HG03097 (cell line): ENCODE data around the gene RPS4Y2.

Experiments used
- ATAC-seq: cut with Tn5 transposase; IDR thresholded peaks from one replicate; pipeline ENCODE4 v1.9.1; 2021; ENCODE audit not compliant: unreplicated experiment, low FRiP score

Gene RPS4Y2

GRCh38 chrY:20755808-20756207 lies at the start of gene RPS4Y2:
Gene RPS4Y2, plus strand, starts transcription at chrY:20756108. Its CDS starts 56 bp downstream, at chrY:20756164.
- ATAC-seq = no peak

DNA sequence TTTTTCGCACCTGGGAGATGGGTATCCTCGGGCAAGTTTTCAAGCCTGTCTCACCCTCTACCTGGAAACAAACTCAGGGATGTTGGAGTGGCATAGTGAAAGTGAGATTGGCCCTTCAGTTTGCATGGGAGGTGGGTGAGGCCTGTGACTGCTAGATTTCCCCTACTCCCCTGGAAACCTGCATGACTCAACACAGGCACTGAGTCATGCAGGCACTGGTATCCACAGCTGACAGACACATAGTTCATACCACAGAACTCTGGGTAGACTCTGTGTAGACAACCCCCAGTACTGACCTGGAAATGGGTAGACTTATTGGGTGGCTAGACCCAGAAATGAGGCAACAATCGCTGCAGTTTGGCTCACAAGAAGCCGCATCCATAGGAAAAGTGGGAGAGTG lies 41.5 kb upstream of the RPS4Y2 start:
- no peak for ATAC-seq

DNA sequence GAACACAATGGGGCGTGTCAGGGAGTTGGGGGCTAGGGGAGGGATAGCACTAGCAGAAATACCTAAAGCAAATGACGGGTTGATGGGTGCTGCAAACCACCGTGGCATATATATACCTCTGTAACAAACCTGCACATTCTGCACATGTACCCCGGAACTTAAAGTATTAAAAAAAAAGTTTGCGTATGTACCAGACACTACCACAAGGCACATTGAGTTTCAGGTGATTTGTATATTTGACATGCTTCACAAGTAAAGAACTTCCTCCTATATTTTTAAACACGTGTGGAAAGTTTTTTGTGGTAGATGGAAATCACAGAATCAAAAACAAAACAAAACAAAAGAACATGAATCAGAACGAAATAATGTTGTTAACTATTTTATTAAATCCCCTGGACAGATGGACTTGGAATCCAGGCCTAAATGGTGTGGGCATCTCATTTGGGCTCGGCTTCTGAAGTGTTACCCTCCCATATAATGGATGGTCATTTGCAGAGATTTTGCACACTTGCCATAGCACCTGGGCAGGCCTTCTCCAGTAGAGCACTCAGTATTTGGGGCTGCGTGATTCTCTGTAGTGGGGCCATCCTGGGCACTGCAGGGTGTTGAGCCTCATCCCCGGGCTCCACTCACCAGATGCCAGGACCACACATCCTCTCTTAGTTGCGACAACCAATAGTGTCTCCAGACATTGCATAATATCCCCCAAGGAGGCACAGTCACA lies 29.6 kb upstream of the RPS4Y2 start:
- ATAC-seq = no peak

DNA sequence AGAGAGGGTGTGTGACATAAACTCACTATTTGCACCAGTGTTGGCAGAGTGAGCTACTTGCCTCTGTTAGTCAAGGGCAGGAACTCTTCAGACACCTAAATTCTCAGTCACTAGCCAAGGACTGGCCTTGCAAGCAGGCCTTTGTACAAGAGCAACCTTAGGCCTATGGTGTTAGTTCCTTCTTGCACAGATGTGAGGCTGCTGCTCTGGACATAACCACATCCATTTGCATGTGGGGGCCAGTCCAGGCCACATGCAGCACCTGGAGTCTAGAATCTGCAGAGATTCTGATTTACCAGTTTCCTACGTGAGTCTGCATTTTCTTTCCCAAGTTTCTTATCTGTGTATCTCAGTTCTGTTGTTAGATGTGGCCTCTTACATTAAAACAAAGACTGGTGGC lies 20.7 kb upstream of the RPS4Y2 start:
- no peak for ATAC-seq

- ATAC-seq = no peak
These were observed 16.1 kb upstream of the RPS4Y2 start for GRCh38 chrY:20739806-20740205.

DNA sequence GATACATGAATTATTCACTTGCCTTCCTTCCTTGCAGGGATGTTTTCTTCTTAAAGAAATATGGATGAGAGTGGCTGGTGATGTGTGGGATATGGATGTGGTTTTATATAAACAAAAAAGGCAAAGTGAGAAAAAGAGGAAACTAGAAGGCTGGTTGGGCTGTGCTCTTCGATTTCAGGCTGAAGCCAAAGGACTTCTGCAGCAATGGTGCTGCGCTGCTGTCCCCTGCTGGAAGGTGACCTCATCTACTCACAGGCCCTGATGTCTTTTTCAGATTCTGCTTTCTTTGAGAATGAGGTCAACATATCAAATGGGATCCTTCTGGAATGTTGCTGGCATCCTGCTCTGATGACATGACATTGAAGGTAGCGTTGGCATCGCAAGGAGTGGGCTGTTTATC lies 15.3 kb upstream of the RPS4Y2 start:
- no peak for ATAC-seq

DNA sequence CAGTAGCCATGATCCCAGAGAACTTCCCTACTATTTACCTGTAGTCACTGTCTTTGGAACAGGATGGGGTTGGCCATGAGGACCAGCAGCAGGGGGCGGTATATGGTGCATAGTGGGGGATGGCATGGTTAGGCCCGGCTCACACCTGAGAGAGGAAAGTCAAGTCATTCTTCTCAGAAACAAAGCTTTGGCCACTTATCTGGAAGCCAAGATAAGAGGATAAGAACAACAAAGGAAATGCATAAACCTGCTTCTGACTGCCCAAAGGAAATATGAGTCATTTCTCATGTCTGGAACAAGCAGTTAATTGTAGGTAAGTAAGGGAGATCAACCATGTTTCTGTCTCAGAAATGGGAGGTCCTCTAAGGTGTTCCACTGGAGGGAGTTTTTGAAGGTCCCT lies 10.8 kb upstream of the RPS4Y2 start:
- no peak for ATAC-seq

GRCh38 chrY:20746919-20747318 lies 9.0 kb upstream of the RPS4Y2 start:
- ATAC-seq = no peak

GRCh38 chrY:20763869-20764268 lies 8.0 kb downstream of the RPS4Y2 start:
- ATAC-seq = no peak

DNA sequence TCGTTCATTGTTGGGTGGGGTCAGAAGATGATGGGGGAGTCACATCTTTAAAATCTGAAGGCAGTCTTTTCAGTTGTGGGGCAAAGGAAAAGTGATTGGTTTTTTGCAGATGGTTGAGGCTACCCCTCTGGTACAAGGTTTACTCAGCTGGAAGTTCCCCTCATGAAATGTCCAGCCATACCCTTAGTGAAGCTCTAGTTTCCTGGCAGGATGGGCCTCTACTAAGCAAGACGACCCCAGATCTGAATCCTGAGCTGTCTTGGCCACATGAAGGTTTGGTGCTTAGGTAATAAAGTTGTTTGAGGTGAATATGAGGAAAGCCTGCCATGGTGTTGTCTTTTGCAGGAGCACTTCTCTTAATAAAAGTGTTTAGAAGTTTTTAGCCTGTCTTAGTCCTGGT lies 9.2 kb downstream of the RPS4Y2 start:
- ATAC-seq = no peak

- no peak for ATAC-seq
These were observed 14.8 kb downstream of the RPS4Y2 start for GRCh38 chrY:20770755-20771154.

DNA sequence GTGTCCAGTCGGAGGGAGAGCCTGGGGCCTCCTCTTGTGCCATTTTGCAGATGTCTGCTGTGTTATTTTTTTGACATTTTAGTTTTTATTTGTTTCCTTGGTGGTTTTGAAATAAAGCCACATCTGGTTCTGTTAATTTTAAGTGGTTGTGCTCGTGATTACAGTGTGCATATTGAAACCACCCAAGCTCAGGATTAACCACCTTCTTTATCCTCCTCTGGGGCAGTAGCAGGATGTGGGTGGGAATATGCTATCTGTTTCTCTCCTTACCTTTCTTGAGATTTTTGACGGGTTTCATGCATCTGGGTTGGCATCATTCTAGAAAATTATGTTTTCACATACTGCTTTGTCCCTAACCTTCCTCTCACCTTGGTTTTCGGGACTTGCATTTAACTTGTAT lies 20.2 kb downstream of the RPS4Y2 start:
- ATAC-seq = no peak

- no peak for ATAC-seq
These were observed 24.3 kb downstream of the RPS4Y2 start for GRCh38 chrY:20780104-20780654.

GRCh38 chrY:20780776-20781175 lies 24.9 kb downstream of the RPS4Y2 start:
- no peak for ATAC-seq

DNA sequence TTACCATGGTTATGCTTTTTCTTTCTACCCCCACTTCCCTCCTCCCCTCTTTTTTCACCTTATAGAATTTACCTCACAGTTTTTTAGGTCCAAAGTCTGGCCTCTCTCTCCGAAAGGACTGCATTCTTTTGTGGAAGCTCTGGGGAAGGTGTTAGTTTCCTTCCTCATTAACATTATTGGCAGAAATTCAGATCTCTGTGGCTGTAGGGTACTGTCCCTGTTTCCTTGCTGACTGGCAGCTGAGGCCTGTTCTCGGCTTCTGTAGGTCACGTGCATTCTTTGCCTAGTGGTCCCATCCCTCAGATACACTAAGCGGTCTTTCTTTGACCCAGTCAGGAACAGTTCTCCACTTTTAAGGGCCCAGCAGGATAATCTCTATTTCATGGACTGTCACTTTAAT lies 25.5 kb downstream of the RPS4Y2 start:
- ATAC-seq = no peak

- ATAC-seq = no peak
These were observed 29.1 kb downstream of the RPS4Y2 start for GRCh38 chrY:20784965-20785364.

DNA sequence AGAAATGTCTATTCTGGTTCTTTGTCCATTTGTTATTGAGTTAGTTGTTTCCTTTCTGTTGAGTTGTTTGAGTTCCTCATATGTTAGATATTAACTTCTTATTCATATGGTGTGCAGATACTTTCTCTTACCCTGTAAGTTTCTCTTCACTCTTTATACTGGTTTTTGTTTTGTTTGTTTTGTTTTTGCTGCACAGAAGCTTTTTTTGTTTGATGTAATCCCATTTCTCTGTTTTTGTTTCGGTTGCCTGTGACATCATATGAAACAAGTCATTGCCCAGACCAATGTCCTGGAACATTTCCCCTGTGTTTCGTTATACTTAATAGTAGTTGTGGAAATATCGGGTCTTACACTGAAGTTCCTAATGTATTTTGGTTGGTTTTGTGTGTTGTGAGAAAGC lies 31.2 kb downstream of the RPS4Y2 start:
- ATAC-seq = no peak

DNA sequence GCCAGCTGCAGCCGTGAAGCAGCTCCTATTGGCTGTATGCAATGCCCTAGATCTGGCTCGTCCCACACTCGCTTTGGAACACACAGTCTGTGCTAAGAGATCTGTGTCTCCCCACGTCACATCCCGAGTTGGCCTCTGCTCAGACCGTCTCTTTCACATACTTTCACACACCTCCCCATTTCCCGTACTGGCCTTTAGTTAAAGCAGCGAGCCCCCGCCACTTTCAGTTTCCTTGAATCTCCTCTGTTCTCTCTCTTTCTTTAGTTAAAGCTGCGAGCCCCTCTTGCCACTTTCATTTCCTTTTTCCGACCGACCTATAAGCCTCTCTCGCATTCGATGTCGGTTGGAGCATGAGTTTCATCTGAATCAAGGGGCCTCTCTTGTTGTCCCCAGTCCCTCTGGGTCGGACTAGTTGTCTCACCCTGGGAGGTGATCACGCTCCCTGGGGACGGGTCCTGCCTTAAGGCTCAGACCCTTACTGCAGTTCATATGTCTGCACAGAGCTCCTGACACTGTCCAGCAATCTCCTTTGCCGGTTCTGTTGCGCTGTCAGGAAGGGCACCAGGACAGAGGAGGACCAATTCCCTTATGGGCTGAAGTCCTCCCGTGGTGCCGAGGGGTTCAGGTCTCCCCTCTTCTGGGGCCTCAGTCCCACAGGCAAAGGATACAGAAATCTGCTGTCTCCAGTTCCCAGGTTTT lies 42.6 kb downstream of the RPS4Y2 start:
- ATAC-seq = no peak

DNA sequence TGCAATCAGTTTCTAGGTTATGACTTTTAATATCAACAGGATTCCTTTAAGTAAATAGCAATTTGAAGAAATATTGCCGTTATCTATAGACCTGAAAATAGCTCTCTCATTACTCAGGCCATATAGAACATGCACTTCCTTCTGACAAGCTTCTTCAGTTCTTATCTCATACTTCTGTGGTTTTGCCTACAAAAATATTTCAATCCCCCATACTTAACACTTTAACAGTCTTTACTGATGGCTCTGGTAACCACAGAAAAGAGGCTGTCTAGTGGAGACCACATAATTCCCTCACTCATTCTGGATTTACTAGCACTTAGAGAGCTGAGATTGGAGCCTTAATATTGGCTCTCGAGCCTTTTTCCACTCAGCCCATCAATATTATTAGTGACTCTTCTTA lies 46.8 kb downstream of the RPS4Y2 start:
- no peak for ATAC-seq

DNA sequence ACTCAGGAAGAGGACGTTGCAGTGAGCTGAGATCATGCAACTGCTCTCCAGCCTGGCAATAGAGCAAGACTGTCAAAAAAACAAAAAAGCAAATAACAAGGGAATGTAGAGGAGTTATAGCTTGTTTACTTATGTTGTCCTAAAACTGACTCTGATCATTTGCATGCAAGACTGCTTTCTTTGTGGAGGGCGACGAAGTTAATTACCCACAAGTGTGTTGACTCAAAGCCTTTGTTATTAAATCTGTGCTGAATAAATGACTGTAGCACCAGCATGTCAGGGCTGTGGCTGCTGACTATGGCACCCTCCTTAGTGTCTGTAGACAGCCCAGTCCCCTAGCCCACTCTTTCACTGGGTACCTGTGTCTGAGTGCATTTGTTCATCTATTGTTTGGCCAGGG lies 50.3 kb downstream of the RPS4Y2 start:
- no peak for ATAC-seq

- no peak for ATAC-seq
These were observed 57.6 kb downstream of the RPS4Y2 start for GRCh38 chrY:20813459-20813858.

DNA sequence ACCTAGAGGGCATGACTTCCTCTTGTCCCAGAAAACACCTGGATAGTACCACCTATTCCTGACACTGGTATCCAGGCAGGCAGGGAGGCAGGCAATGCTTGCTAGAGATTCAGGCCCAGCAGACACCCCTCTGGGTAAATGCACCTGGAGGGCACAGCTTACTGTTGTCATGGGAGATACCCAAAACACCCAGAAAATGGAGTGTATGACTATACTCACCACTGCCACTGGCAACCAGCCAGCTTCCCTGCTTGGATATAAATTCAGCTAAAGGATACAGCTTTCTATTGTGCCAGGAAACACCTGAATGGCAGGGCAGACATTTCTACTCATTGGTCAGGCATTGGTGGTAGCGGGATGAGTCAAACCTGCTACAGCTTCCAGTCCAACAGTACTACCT lies 58.9 kb downstream of the RPS4Y2 start:
- no peak for ATAC-seq
